Tibial nerve (tissue), 3 donors: ENCODE measurements around the gene SCCPDH.

Source experiments
- POLR2A ChIP-seq, 2 donors: fragments of 450-650 bp; IDR thresholded peaks; one replicate each; pipeline ENCODE4 v1.6.1; 2017; ENCODE audit warnings: antibody characterized with exemption in 2 of 2, mild to moderate bottlenecking in 2 of 2, moderate library complexity in 2 of 2
- TF ChIP-seq, protein P1 (sequence below), 5 experiments: fragments of 200-600 bp in 3 of 5; fragments of 450-650 bp in 2 of 5; sonication (generic) in 3 of 5; IDR thresholded peaks; one replicate each; pipeline ENCODE4 v1.5.1; 2016 to 2019; ENCODE audit warnings: antibody characterized with exemption in 5 of 5, mild to moderate bottlenecking in 3 of 5, moderate library complexity in 2 of 5

- TF ChIP-seq, protein P1, sequence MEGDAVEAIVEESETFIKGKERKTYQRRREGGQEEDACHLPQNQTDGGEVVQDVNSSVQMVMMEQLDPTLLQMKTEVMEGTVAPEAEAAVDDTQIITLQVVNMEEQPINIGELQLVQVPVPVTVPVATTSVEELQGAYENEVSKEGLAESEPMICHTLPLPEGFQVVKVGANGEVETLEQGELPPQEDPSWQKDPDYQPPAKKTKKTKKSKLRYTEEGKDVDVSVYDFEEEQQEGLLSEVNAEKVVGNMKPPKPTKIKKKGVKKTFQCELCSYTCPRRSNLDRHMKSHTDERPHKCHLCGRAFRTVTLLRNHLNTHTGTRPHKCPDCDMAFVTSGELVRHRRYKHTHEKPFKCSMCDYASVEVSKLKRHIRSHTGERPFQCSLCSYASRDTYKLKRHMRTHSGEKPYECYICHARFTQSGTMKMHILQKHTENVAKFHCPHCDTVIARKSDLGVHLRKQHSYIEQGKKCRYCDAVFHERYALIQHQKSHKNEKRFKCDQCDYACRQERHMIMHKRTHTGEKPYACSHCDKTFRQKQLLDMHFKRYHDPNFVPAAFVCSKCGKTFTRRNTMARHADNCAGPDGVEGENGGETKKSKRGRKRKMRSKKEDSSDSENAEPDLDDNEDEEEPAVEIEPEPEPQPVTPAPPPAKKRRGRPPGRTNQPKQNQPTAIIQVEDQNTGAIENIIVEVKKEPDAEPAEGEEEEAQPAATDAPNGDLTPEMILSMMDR (IDR thresholded peaks at IDR 0.05): no peak
- TF ChIP-seq POLR2A (IDR thresholded peaks at IDR 0.05): no peak
These were observed 61.4 kb downstream of the SCCPDH start for GRCh38 chr1:246785494-246786111.
